Measurements from ENCODE around the gene PNMT. TPM values are rescaled to one million over a fixed set of nuclear protein-coding genes. Genes with fewer than 3 reads are reported as not detected.
"Not testable (repeated sequence)": the region's sequence is repeated elsewhere in the genome, so short reads cannot be mapped to it uniquely, and the experiment has no call there.

The PNMT gene
- total RNA-seq, 1 donor from 2014 or later = not detected

DNA sequence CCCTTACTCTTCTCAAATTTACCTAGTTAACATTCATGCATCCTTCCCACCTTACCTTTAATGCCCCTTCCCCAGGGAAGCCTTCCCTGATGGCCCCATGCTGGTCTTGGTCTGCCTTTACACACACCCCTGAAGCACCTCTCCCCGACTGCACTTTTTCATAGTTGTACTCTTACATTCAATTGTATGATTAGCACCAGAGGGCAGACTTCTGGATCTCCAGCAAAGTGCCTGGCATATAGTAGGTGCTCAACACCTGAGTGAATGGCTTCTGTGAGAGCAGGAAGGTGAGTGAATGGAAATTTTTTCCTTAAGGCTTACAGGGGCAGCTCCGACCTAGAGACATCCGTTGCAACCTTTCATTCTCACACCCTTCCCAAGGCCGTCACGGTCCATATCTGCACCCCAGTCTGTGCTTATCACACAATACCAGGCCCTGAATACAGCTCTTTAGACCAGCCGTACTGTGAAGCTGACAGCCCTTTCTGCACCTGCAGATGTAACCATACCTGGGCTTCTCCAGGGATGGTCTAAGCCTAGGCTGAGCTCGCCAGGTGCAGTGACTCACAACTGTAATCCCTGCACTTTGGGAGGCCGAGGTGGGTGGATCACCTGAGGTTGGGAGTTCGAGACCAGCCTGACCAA is 15.2 kb downstream of the PNMT start:
- no peak for DNase-seq (ENCODE audit: extremely low read depth, low read depth, low spot score)

DNA sequence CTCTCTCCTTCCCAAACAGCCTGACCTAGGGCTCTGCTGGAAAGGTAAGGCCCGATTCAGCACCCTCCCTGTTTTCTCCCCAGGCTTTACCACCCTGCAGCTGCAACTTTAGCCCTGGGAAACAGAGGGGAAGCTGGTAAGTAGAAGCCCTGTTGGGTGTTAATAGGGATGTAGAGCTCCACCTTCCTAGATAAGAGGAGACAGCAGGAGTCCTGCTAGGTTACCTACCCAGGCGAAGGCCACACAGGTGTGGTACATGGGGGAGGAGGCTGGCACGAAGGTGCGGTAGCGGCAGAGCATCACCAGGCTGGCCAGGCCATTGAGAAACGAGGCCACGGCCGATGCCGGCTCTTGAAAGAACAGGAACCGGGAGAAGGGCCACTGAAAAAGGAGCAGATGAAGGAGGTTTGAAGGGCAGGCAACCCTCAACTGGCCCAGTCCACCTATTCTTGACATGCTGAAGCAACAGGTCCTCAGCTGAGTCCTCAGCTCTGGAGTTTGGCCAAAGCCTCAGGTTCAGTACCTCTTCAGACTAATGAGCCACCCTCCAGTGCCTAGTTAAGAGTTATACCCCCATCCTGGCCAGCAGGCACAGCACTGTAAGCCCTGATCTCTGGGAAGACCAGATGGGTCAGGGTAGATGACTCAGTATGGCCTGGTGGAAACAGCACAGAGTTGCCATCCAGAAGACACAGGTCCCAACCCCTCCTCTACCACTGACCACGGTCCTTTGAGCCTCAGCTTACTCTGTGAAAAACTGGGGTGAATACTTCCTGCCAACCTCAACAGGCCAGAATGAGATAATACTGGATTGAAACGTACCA is 16.3 kb downstream of the PNMT start:
- DNase-seq (ENCODE audit: extremely low read depth, low read depth, low spot score) = no peak

DNA sequence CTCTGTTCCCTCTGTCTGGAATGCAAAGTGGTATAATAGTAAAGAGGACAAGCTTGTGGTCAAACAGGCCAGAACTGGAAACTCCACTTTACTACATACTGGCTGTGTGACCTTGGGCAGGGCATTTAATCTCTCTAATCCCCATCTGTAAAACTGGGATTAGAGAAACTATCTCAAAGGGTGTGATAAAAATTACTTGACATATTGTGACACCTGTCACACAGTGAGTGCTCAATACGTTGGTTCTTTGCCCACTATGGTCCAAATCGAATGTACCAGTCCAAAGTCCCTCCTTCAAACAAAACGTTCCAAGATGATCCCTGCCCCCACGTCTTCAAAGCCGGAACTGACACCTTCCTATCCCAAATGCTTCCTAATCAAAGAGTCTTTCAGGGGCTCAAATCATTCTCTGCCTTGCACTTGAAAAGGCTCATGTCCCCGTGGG is 18.9 kb downstream of the PNMT start:
- no peak for DNase-seq (ENCODE audit: extremely low read depth, low read depth, low spot score)

DNA sequence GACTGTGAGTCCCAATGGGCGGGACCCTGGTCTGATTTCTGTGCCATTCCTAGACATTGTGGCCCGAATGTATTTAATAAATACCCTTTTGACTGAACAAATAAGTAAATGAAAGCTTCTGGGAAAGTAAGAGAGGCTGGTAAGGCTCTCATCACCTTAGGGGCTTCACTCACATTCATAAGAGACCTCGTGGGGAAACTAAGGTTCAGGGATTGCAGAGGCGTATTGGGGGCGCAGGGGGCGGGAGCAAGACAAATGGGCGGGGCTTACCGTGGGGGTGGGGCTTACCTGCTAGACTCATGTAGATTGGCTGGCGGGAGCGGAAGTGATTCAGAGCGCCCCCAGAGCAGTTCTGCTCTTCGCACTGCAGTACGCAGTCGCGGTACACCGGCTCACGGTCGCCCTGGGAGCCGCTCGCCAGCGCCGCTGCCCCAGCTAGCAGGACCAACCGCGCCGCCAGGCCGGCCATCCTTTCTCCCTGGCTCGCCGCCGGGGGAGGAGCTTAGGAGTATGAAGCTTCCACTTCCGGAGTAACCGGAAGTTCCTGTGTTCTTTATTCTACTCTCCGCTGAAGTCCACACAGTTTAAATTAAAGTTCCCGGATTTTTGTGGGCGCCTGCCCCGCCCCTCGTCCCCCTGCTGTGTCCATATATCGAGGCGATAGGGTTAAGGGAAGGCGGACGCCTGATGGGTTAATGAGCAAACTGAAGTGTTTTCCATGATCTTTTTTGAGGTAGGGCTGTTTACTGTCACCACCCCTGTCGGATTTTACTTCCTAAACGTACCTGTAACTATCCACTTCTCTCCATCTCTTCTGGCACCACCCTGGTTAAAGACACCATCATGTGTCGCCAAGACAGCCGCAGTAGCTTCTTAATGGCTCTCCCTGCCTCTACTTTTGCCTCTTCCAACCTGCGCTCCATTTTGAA is 19.6 kb downstream of the PNMT start, which contains the start of gene PGAP3:
PGAP3 (minus strand) TSS at position 512 of the 929 bp plus-strand sequence; CDS start at position 469, 43 bp downstream.
- peak; percentile 37 for DNase-seq (ENCODE audit: extremely low read depth, low read depth, low spot score)

DNA sequence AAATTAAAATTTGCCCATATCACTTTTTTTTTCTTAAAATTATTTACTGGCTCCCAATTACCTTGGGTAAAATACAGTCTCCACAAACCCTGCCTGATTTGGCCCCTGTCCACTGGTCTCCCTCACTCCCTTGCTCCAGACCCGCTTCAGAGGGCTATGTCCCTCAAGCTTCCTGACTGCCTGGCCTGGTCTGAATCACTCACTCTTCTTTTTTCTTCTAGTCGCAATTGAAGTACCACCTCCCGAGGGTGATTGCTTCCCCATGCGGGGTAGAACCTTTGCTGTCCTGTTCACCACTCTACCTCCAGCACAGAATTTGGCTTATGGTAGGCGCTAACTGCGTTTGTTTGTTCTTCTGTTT is 20.2 kb downstream of the PNMT start:
- DNase-seq (ENCODE audit: extremely low read depth, low read depth, low spot score) = no peak

DNA sequence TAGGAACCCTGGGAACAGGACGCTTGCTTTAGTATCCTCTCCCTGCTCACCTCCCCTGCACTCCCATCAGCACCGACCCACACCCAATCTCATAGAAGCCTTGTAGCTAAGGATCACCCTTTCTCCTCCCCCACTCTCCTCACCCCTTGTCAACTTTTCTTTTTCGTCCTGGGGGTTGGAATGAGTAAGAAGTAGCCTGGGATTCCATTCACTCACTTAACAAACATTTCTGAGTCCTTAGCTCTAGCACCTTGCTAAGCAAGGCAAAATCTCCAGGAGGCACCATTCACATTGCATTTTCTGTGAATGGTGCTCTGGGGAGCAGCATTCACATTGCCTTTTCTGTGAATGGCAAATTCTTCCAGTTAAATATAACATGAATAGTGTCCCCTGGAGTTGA is 20.7 kb downstream of the PNMT start:
- no peak for DNase-seq (ENCODE audit: extremely low read depth, low read depth, low spot score)

DNA sequence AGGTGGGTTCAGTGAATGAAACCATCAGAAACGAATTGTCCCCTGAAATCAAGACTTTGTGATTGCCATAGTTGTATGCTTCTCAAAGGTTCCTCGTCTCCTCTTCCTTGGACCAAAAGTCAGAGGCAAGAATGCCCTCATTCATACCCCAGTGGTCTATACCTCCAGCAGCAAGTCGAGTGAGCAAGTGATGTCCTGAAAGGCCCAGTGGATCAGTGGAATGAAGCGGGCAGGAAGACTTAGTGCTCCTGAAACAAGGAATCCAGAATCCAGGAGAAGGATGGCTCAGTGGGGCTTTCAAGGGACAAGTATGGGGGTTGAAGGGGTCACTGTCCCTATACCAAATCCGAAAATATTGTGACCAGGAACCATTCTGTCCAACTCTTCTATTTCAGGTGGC is 26.3 kb downstream of the PNMT start:
- DNase-seq (ENCODE audit: extremely low read depth, low read depth, low spot score) = no peak

DNA sequence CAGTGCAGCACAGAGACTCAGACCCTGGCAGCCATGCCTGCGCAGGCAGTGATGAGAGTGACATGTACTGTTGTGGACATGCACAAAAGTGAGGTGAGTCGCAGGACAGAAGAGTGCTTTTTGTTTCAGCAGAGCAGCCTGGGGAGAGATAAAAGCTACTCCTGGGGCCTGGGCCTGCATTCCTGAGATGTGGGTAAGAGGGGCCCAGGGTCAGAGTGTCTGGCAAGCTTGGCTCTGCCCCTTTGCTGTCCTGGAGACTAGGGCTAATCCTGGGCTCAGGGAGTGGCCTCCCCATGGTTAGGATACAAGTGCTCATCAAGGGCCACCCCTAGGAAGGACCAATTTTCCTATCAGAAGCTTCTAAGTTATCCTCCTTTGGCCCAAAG is 26.8 kb downstream of the PNMT start:
- no peak for DNase-seq (ENCODE audit: extremely low read depth, low read depth, low spot score)

DNA sequence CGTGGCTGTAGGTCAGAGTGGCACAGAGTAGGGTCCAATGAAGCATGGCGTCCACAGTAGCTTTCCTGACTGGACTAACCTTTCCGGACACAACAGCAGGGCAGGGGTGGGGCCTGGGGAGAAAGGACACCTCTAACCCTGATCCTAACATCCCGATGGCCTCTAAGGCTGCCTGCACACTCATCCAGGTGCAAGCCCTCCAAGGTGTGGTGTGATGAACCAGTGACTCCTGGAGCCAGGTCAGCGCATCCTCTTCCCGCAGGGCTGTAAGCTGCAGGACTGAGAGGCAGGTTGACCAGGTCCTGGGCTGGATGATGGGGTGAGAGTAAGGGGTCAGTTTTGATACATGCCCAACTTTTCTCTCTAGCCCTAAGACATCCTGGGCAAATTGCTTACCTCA is 28.5 kb downstream of the PNMT start:
- DNase-seq (ENCODE audit: extremely low read depth, low read depth, low spot score) = no peak

DNA sequence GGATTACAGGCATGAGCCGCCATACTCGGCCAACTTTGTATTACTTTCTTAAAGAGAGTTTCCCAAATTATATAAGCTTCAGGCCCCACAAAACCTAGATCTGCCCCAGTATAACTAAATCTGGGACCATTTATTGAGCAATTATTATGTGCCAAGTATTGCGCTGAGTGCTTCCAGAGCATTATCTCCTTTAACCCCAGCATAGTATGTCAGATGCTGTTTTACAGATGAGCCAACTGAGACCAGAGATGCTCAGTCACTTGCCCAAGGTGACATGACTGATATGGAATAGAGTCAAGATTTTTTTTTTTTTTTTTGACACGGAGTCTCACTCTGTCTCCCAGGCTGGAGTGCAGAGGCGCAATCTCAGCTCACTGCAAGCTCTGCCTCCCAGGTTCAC is 29.7 kb downstream of the PNMT start:
- DNase-seq (ENCODE audit: extremely low read depth, low read depth, low spot score) = no peak

DNA sequence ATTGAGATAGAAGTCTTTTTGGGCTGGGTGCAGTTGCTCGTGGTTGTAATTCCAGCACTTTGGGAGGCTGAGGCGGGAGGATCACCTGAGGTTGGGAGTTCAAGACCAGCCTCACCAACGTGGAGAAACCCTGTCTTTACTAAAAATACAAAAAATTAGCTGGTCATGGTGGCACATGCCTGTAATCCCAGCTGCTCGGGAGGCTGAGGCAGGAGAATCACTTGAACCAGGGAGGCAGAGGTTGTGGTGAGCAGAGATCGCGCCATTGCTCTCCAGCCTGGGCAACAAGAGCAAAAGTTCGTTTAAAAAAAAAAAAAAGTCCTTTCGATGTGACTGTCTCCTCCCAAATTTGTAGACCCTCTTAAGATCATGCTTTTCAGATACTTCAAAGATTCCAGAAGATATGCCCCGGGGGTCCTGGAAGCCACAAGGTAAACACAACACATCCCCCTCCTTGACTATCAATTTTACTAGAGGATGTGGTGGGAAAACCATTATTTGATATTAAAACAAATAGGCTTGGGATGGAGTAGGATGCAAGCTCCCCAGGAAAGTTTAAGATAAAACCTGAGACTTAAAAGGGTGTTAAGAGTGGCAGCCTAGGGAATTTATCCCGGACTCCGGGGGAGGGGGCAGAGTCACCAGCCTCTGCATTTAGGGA is 31.0 kb downstream of the PNMT start:
- DNase-seq (ENCODE audit: extremely low read depth, low read depth, low spot score) = not testable (repeated sequence)

DNA sequence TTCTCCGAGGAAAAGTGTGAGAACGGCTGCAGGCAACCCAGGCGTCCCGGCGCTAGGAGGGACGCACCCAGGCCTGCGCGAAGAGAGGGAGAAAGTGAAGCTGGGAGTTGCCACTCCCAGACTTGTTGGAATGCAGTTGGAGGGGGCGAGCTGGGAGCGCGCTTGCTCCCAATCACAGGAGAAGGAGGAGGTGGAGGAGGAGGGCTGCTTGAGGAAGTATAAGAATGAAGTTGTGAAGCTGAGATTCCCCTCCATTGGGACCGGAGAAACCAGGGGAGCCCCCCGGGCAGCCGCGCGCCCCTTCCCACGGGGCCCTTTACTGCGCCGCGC is 31.5 kb downstream of the PNMT start, which contains the start of gene ERBB2:
ERBB2 (plus strand) TSS at position 247 of the 330 bp plus-strand sequence. CDS start 175 bp downstream, outside the sequence.
- no peak for DNase-seq (ENCODE audit: extremely low read depth, low read depth, low spot score)

DNA sequence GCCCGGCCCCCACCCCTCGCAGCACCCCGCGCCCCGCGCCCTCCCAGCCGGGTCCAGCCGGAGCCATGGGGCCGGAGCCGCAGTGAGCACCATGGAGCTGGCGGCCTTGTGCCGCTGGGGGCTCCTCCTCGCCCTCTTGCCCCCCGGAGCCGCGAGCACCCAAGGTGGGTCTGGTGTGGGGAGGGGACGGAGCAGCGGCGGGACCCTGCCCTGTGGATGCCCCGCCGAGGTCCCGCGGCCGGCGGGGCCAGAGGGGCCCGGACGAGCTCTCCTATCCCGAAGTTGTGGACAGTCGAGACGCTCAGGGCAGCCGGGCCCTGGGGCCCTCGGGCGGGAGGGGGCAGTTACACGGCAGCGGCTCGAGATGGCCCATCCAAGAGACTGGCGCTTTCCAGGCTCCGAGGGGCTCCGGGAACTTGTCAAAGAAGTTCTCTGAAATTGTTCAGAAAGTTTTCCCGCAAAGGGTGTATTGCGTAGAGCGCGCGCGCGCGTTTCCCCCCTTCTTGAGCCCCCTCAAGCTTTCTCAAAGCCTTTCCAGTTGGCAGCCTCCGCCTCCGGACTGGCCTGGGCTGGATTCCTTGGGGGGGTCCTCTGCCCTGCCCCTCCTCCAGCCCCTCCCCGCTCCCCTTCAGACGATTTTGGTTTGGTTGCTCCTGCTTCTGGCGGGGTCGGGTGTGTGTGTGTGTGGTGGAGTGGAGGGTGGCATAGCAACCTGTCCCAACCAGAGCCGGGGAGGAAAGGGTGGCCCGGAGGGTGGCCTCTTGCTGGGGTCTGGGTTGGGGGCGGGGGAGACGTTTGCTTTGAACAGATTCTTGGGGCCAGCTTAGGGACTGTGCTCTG is 32.1 kb downstream of the PNMT start:
- DNase-seq (ENCODE audit: extremely low read depth, low read depth, low spot score) = no peak

DNA sequence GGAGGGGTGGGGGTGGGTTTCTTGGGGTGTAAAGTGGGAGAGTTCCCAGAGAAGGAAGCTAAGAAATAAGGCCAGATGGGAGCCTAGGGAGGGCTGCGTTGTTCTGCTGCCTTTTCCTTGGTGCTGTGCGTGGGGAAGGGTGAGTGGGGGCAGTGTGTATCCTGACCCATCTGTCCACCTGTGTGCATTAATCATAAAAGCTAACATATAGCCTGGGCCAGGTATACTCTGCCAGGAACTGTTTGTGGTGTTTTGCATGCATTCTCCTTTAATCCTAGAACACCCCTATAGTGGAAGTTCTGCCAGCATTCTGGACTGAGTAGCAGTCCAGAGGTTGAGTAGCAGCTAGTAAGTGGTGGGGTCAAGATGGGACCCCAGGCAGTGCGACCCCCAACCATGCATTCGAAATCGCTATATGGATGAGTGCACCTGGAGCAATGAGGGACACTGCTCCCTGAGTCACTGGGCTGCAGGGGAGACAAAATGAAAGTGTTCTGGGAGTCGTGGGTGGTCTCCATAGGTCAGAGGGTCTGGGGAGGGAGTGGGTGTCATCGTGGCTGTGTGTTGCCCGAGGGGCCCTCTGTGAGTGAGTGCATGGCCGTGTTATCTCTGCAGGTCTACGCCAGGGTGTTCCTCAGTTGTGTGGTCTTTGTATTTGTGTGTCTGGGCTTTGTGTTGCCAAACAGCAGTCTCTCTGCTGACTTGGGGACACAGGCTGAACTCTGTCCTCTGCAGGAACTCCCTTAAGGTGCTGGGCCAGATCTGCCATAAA is 32.9 kb downstream of the PNMT start:
- no peak for DNase-seq (ENCODE audit: extremely low read depth, low read depth, low spot score)

DNA sequence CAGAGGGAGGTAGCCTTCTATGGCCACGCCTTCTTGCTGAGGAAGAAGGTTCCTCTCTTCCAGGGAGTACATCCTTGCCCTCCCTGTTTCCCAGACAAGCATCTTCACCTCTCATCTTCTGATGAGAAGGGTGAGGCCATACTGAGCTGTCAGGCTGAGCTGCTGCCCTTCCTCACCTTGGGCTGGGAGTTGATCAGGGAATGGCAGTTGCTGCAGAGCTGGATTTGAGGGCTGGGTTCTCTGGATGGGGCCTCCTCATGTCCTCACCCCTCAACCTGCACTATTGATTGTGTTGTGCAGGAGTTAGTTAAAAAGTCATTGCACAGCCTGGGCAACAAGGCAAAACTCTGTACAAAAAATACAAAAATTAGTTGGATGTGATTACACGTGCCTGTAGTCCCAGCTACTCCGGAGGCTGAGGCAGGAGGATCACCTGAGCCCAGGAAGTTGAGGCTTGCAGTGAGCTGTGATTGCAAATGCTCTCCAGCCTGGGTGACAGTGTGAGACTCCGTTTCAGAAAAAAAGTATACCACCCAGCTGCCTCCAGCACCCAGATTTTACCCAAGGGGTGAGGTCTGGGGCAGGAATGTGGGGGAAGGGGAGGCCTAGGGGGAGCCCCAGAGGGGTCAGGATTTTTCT is 33.6 kb downstream of the PNMT start:
- DNase-seq (ENCODE audit: extremely low read depth, low read depth, low spot score) = no peak

DNA sequence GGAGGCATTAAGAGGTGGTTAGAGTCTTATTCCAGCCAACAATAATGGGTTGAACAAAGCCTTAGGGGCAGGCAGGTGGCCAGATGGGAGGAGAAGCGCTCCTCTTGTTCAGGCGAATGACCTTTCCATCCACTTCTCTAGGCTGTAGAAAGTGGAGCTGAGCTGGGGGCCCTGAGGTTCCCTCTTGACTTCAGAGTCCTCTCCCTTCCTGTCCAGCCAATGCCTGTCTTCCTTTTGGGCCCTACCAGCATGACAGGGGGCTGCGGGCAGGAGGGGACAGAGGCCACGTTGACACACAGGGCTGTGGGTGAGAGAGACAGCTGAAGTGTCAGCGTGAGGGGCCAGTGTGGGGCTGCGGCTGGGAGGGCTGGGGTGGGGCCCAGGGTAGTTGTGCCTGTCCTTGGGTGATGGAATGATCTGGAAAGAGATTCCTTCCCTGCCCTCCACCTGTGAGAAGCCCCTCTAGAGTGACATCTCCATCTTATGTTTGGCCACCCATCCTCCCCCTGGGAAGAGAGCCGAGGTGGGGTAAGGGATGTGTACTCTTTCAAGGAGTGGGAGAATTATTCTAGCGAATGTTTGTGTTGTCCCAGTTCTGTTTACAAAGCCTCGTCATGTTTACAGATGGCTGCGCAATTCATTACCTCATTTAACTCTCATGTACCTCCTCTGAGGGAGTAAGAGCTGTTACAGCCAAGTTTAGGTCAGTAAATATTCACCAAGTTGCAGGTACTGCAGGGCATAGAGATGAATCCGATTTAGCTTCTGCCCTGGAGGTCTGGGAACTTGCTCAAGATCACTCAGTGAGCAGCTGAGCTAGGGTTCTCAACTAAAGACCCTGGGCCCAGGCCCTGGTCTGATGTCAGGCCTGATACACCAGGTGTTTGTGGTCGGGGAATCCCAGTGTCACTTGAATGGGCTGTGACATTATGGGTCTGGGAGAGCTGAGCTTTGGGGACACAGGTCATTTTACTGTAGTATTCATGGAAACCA is 34.9 kb downstream of the PNMT start:
- DNase-seq (ENCODE audit: extremely low read depth, low read depth, low spot score) = no peak

DNA sequence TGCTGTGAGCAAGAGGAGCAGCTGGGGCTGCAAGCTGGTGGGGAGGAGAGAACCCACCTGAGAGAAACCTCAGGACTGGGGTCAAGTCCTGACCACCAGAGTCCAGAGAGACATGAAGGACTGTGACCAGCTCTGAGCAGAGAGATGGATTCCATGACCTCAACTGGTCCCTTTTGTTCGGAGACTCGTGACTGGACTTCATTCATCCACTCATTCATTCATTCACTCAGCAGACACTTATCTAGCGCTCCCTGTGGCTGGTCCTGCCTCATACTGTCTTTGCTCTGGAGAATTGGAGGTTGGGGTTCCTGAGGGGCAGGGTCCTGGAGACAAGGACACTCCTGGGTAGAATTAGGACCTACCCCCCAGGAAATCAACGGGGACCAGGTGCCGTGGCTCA is 35.7 kb downstream of the PNMT start:
- DNase-seq (ENCODE audit: extremely low read depth, low read depth, low spot score) = no peak

All from glomerular endothelial cell (primary cell).